ENCODE results near the gene MNT. TPM values are rescaled to one million over a fixed set of nuclear protein-coding genes. Genes with fewer than 3 reads are reported as not detected.

Gene MNT
- total RNA-seq, 1 experiment from 2014 or later, result 38.9 TPM

GRCh38 chr17:2372180-2372579 is 28.7 kb downstream of the MNT start:
- no peaks in the 10 kb centered on the region for H3K9me3 ChIP-seq (ENCODE audit: control insufficient read depth, low read depth, low read length)
- H4K8ac ChIP-seq (replicated peaks; ENCODE audit: insufficient read length, low read depth, low read length), result no peak overlapping the region
- no peak overlapping the region for H2BK12ac ChIP-seq (ENCODE audit: insufficient read length, low read depth, low read length)
- no peak for DNase-seq
- no peak overlapping the region for H3K4me3 Mint-ChIP-seq
- H2AFZ ChIP-seq (ENCODE audit: low read length), result no peak overlapping the region
- H3K27me3 Mint-ChIP-seq (ENCODE audit: low read depth), result no peaks in the 10 kb centered on the region
- H2BK15ac ChIP-seq (ENCODE audit: low read depth, low read length), result no peak overlapping the region
- no peak overlapping the region for H3K27ac Mint-ChIP-seq
- no peak overlapping the region for H4K91ac ChIP-seq (ENCODE audit: insufficient read length, low read depth, low read length)
- H3K23me2 ChIP-seq (ENCODE audit: insufficient read length, low read depth, low read length, poor library complexity, severe bottlenecking), result no peaks in the 10 kb centered on the region
- no peaks in the 10 kb centered on the region for H3K79me2 ChIP-seq (ENCODE audit: insufficient read depth, low read length)
- no peak overlapping the region for H3K14ac ChIP-seq (ENCODE audit: insufficient read depth, low read length)
- no peak overlapping the region for H2AK5ac ChIP-seq (ENCODE audit: insufficient read length, low read length)
- no peak overlapping the region for H3K9ac ChIP-seq (ENCODE audit: extremely low read depth, insufficient read length, low read length)
- H3K79me1 ChIP-seq (ENCODE audit: insufficient read depth, low read depth, low read length, poor library complexity, severe bottlenecking), result no peaks in the 10 kb centered on the region
- no peak for TF ChIP-seq CTCF (conservative IDR thresholded peaks at IDR 0.05)
- H3T11ph ChIP-seq (ENCODE audit: low read length), result no peak overlapping the region
- peaks cover 3 to 25% (median 22%) of the 10 kb centered on the region in 3 experiments; a peak in 6 of 7 replicates for H3K36me3 Mint-ChIP-seq (ENCODE audit: insufficient read depth in 1 of 3, low read depth in 3 of 3)
- H3K27me3 ChIP-seq (ENCODE audit: insufficient read depth, low read length), result no peaks in the 10 kb centered on the region
- H3K4me1 Mint-ChIP-seq, result peaks cover 13 to 19% of the 10 kb centered on the region in 2 experiments
- H3K23ac ChIP-seq (ENCODE audit: insufficient read length, low read depth, low read length), result no peak overlapping the region
- no peak overlapping the region for H2BK20ac ChIP-seq (ENCODE audit: low read depth, low read length, poor library complexity, severe bottlenecking)
- H4K20me1 ChIP-seq (ENCODE audit: control insufficient read depth, insufficient read depth, insufficient read length), result no peaks in the 10 kb centered on the region
- no peak overlapping the region for H3K4me2 ChIP-seq (ENCODE audit: insufficient read depth, insufficient read length, low read length)
- H4K5ac ChIP-seq (ENCODE audit: insufficient read length, low read depth, low read length), result no peak overlapping the region
- no peak overlapping the region for H3K4ac ChIP-seq (ENCODE audit: low read depth, low read length)
- WGBS (ENCODE audit: extremely low coverage, insufficient read length, low lambda C conversion rate), result no CpG with 5 or more reads among the region's 26 CpGs
- no peaks in the 10 kb centered on the region for H3K4me1 ChIP-seq (ENCODE audit: insufficient read depth, low read length)
- no peak overlapping the region for H2BK5ac ChIP-seq (ENCODE audit: insufficient read length, low read length)
- H3K9me3 Mint-ChIP-seq, result no peaks in the 10 kb centered on the region
- H3K56ac ChIP-seq (ENCODE audit: insufficient read length, low read depth, low read length), result no peak overlapping the region
- H2BK120ac ChIP-seq (ENCODE audit: low read depth, low read length, poor library complexity, severe bottlenecking), result no peak overlapping the region
- no peak overlapping the region for H3K27ac ChIP-seq (ENCODE audit: insufficient read length, low read depth, low read length)
- H3K18ac ChIP-seq (ENCODE audit: insufficient read length, low read depth, low read length), result no peak overlapping the region

All from H9 (cell line).